K562 (cell line): ENCODE measurements around the gene ST6GALNAC3.

Source experiments
- EZH2 ChIP-seq: IDR thresholded peaks from 2 replicates; pipeline ENCODE4 v1.6.1; 2012; ENCODE audit warnings: low read depth, mild to moderate bottlenecking, inconsistent platforms, low read length, borderline replicate concordance
- POLR2A ChIP-seq: fragments of 450-650 bp; conservative IDR thresholded peaks from 2 replicates; pipeline ENCODE4 v1.6.1; 2016
- TF ChIP-seq, protein P1 (sequence below): fragments of 150-350 bp; IDR thresholded peaks from 2 replicates; pipeline ENCODE4 v1.6.1; 2014; ENCODE audit warnings: low read depth, mild to moderate bottlenecking, low read length, borderline replicate concordance
- TF ChIP-seq, protein P2 (sequence below), 3 experiments: IDR thresholded peaks in 2 of 3; conservative IDR thresholded peaks in 1 of 3; 2 replicates each; pipeline ENCODE4 v1.5.1; 2011 to 2012; ENCODE audit warnings: low read length in 3 of 3, mild to moderate bottlenecking in 3 of 3, control low read depth in 2 of 3, improper control_type of control experiment in 1 of 3, inconsistent platforms in 1 of 3, low read depth in 1 of 3, mixed read lengths in 1 of 3, moderate library complexity in 1 of 3; ENCODE audit not compliant: insufficient read depth in 2 of 3

DNA sequence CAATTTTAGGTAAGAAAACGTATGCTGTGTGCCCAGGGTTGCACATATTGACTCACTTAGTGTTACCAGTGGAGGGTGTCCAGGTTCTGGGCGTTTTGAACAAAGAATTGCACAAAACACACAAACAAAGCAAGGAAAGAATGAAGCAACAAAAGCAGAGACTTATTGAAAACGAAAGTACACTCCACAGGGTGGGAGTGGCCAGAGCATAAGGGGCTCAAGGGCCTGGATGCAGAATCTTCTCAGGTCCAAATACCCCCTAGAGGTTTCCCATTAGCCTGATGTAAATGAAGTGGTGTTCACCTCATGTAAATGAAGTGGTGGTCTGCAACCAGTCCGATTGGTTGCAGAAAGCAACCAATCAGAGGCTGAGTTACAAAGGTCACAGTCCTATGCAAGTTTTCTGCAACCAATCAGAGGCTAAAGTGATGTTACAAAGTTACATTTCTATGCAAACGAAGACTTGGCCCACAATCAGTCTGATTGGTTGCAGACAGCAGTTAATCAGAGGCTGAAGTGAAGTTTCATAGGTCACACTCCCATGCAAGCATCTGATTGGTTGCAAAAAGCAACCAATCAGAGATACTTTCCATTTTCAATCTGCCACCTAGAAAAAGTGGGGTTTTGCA is 228.3 kb downstream of the ST6GALNAC3 start:
- TF ChIP-seq, protein P1, sequence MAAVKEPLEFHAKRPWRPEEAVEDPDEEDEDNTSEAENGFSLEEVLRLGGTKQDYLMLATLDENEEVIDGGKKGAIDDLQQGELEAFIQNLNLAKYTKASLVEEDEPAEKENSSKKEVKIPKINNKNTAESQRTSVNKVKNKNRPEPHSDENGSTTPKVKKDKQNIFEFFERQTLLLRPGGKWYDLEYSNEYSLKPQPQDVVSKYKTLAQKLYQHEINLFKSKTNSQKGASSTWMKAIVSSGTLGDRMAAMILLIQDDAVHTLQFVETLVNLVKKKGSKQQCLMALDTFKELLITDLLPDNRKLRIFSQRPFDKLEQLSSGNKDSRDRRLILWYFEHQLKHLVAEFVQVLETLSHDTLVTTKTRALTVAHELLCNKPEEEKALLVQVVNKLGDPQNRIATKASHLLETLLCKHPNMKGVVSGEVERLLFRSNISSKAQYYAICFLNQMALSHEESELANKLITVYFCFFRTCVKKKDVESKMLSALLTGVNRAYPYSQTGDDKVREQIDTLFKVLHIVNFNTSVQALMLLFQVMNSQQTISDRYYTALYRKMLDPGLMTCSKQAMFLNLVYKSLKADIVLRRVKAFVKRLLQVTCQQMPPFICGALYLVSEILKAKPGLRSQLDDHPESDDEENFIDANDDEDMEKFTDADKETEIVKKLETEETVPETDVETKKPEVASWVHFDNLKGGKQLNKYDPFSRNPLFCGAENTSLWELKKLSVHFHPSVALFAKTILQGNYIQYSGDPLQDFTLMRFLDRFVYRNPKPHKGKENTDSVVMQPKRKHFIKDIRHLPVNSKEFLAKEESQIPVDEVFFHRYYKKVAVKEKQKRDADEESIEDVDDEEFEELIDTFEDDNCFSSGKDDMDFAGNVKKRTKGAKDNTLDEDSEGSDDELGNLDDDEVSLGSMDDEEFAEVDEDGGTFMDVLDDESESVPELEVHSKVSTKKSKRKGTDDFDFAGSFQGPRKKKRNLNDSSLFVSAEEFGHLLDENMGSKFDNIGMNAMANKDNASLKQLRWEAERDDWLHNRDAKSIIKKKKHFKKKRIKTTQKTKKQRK, result no peak
- TF ChIP-seq EZH2, result no peak
- TF ChIP-seq POLR2A, result no peak
- TF ChIP-seq, protein P2, sequence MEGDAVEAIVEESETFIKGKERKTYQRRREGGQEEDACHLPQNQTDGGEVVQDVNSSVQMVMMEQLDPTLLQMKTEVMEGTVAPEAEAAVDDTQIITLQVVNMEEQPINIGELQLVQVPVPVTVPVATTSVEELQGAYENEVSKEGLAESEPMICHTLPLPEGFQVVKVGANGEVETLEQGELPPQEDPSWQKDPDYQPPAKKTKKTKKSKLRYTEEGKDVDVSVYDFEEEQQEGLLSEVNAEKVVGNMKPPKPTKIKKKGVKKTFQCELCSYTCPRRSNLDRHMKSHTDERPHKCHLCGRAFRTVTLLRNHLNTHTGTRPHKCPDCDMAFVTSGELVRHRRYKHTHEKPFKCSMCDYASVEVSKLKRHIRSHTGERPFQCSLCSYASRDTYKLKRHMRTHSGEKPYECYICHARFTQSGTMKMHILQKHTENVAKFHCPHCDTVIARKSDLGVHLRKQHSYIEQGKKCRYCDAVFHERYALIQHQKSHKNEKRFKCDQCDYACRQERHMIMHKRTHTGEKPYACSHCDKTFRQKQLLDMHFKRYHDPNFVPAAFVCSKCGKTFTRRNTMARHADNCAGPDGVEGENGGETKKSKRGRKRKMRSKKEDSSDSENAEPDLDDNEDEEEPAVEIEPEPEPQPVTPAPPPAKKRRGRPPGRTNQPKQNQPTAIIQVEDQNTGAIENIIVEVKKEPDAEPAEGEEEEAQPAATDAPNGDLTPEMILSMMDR (IDR thresholded peaks at IDR 0.05 in 2 of 3, conservative IDR thresholded peaks at IDR 0.05 in 1 of 3; ENCODE audit: insufficient read depth in 2 of 3, low read depth in 1 of 3, low read length in 3 of 3), result no peak
